Stimulated activated CD4-positive, alpha-beta T cell treated with anti-CD3 and anti-CD28 coated beads, TNF-alpha, amount 100 ng/mL, for 4 hours (primary cell): ENCODE results near the gene STPG3.

Source experiments
- DNase-seq, 3 experiments: peaks; one replicate each; pipeline ENCODE4 v3.0.0-alpha.2; 2020; ENCODE audit warnings: low read depth in 3 of 3

The STPG3 gene

DNA sequence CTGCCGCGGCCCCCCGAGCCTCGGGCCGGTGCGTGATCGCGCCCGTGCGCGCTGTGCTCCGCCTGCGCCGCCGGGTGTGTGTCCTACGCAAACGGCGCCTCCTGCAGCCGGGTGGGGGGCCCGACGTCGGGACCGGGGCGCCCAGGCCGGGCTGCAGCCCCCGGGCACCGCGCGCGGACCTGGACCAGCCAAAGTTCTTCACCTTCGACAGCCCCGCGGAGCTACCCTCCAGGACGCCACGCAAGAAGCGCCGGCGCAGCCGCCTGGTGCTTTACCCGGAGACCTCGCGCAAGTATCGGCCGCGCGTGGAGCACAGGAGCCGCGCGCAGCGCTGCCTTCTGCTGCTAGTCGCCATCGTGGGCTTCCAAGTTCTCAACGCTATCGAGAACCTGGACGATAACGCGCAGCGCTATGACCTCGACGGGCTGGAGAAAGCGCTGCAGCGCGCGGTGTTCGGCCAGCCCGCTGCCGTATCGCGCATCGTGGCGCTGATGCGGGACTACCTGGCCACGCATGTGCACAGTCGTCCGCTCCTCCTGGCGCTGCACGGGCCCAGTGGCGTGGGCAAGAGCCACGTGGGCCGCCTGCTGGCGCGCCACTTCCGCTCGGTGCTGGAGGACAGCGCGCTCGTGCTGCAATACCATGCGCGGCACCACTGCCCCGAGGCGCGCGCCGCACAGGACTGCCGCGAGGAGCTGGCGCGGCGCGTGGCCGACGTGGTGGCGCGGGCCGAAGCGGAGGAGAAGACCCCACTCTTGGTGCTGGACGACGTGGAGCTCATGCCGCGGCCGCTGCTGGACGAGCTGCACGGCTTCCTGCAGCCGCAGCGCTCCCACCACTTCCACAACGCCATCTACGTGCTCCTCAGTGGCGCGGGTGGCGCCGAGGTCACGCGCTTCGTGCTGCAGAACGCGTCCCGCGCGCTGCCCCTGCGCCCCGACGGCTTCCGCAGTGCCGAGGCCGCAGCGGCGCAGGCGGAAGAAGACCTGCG, 27.9 kb downstream of the STPG3 start:
- no peak for DNase-seq

DNA sequence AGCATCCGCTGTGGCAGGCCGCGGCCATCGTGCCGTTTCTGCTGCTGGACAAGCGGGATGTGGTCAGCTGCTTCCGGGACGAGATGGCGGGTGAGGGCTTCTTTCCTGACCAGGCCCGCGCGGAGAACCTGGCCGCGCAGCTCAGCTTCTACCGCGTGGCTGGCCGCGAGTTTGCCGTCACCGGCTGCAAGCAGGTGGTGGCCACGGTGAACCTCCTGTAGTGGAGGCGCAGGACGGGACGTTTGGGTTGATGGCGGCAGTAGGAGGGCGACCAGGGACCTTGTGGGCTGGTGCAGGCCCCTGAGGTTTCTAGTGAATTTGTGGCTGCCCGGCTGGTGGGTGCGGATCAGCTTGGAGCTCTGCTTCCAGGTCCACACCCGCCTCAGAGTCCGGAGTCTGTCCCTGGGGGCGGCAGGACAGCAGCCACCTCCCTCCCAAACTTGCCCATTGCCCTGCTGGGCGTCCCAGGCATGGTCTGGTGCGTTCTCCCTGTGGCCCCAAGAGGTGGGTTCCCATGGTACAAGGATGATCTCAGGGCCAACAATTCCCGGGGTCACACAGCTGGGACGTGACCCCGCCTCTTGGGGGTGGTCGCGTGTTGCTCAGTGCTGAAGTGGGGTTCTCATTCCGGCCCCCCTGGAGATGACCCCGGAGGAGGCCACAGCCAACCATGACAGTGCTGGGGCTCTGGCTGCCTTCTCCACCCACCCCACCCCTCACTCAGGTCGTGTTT, 28.8 kb downstream of the STPG3 start:
- DNase-seq: no peak

DNA sequence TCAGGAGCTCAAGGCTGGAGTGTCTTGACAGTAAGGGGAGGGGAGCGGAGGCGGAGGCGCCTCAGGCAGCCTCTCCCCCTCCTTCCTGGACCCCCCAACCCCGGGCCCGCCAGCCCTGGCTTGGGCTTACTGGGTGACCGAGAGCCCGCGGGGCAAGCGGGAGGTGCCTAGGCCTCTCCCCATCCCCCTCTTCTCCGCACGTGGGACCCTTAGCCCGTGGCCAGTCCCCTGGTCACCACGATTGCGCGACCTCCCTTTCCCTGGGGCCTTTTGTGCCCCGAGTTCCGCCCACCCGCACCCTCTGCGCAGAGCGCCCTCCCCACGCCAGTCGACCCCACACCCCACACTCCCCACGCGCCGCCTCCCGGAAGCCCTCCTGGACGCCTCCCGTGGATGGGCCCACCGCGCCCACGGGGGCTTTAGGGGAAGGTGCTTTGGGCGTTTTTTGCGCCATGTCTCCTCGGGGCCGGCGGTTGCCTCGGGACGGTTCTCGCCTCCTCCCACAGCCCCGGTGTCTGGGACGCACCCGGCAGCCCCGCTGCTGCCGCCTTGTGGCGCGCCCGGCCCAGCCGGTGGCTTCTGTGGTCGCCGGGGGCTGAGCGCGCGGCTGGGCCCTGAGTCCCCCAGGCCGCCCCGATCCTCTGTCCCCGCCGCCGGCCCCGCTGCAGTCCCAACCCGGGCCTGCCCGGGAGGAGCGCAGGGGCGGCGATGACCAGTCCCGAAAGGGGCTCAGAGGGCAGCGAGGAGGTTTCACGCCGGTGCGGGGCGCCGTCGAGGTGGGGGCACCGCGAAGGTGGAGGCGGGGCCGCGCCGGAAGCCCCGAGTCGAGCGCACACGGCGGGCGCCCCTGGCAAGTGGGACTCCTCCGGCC, 29.6 kb downstream of the STPG3 start:
- no peak for DNase-seq

DNA sequence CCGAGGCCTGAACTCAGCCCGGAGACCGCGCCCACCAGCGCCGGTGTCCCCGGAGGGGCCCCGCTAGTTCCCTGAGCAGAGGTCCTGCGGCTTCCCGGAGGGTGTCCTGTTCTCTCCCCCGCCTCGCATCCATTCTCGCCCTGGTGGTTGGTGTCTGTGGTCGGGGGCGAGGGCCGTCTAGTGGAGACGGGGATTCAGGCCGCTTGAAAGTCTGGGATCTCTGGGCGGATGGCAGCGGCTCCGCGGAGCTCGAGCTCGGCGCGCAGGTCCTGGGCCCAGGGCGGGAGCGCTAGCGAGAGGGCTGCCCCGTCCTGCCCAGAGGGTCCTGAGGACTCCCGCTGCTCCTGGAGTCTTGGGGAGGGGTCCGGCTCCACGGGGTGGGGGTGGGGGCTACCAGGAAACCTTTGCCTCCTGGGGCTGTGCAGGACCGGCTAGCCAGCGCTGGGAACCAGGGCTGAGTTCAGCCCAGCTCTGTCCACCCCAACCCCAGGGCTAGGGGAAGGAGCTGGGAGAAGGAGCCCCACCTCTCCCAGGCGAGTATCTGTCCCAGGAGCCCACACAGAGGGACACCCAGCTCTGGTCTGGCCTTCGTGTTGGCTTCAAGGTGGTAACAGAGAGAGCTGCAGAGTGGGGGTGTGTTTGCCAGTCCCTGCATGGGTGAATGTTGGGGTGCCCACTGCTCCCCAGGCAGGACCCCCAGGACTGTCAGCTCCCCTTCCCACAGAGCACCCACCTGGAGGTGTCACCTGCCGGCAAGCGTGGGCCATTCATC, 30.4 kb downstream of the STPG3 start:
- no peak for DNase-seq

DNA sequence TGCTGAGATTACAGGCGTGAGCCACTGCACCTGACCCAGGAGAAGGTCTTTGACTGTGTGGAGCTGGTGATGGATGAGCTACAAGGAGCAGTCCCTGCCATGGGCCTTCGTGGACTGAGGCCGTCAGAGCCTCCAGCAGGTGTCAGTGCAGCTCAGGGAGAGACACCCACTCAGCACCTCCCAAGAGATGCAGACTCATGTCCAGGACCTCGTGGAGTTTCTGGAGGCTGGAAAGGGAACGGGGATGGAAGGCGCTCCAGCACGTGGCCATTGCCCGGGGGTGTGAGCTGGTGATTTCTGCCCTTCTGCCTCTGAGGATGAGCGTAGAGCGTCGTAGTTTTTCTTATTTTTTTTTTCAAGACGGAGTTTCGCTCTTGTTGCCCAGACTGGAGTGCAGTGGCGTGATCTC, 35.9 kb downstream of the STPG3 start:
- DNase-seq: no peak

DNA sequence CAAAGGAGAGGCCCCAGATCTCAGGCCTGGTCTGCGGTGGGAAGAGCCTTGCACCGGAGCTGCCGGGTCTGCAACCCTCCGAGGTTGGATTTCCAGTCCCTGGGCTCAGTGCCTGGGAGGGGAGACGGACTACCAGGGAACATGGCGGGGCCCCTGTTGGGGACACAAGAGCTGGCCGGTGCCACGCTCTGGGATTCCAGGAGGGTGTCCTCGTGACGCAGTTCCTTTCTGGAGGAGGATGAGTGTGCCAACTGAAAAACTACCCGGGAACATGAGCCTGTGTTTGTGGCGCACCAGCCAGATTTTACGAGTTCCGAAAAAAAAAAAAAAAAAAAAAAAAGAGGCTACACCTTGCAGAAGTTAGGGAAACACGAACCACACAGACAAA, 42.0 kb downstream of the STPG3 start:
- DNase-seq: no peak

DNA sequence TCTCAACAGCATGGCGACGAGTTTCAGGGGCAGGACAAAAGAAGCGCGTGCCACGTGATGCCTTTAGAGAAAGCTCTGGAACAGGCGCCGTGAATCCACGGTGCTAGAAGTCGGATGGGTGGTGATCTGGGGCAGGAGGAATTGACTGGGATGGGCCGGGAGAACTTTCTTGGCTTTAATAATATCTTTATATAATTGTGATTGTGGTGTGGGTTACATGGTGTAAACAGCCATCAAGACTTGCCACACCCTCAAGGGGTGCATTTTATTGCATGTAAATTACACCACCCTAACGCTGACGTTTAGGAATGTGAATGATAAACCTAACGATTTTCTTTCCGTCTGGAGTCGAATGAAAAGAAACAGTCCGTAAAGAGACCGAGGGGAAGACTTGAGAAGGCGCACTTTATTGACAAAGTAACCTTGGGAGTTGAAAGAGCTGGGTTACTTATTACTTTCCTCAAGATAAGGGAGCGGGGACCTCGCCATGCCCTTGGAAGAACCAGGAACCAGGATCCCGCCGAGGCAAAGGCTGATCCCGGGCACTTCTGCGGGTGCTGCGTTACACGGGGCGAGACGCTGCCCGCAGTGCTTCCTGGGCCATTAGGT, 42.5 kb downstream of the STPG3 start:
- DNase-seq: no peak

DNA sequence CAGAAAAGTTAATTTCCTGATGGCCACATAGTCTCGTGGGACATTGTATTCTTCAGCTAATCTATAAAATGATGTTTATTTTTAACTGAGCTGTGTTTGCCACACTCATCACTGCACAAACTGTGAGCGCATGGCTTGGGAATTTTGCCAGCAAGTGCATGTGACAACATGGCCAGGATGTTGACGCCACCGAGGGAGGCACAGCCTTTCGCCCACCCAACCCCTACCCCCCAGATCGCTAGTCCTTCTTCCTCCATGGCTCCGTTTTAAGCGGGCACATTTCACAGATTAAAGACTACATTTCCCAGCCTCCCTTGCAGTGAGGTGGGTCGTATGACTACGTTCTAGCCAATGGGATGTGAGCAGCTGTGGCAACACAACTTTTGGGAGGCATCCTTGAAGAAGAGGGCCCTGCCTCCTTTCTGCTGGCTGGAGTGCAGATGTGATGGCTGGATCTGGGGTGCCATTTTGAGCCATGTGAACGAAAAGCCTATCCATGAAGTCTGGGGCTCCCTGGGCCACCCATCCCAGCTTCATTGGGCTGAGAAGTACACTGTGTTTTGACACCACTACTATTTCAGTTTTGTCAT, 43.1 kb downstream of the STPG3 start:
- no peak for DNase-seq

DNA sequence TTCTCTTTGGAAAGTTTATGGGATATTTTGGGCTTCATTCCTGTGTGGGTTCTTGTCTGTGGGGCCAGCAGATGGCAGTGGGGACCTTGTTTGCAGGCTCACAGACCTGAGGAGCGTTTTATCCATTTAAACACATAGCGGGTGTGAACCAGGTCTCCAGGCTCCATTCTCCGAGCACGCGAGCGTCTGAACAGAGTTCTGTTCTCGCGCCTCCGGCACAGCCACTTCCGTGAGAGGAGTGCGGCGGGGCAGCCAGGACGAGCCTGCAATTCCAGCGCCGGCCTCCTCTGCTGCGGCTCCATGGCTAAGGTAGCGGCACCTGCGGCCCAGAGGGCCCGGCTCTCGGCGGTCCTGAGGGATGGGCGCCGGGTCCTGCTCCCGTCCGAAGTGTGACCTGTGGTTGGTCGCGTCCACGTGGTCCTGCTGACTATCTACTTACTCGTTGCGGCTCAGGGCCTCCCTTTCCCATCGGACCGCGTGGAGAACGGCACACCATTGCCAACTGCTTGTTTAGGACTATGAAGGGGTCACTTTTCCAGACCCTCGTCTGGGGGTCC, 43.7 kb downstream of the STPG3 start:
- DNase-seq: no peak

DNA sequence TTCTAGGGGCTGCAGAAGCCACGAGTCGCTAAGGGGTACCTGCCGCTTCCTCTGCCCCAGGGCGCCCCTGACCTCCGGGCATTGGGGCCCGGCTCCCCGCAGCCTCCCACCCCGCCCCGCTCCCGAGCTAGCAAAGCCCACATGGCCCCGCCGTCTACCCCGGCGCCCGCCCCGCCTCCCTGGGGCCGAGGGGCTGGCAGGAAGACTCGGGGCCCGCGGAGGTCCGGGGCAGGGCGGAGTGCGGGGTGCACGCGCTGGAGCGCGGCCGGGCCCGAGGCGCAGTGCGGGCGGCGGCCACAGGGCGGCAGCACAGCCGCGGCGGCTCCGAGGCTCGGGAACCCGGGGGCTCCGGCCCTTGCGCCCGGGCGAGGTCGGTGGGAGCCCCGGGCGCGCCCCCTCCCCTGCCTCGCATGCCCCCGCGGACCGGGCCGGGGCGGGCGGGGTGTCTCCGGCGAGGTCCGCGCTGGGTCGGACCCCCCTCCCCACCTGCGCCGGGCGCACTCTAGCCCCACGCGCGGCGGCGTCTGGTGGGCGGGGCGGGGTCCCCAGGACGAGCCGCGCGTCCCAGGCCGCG, 44.2 kb downstream of the STPG3 start:
- DNase-seq: peak in 2 of 3 experiments; percentile 17 to 48

DNA sequence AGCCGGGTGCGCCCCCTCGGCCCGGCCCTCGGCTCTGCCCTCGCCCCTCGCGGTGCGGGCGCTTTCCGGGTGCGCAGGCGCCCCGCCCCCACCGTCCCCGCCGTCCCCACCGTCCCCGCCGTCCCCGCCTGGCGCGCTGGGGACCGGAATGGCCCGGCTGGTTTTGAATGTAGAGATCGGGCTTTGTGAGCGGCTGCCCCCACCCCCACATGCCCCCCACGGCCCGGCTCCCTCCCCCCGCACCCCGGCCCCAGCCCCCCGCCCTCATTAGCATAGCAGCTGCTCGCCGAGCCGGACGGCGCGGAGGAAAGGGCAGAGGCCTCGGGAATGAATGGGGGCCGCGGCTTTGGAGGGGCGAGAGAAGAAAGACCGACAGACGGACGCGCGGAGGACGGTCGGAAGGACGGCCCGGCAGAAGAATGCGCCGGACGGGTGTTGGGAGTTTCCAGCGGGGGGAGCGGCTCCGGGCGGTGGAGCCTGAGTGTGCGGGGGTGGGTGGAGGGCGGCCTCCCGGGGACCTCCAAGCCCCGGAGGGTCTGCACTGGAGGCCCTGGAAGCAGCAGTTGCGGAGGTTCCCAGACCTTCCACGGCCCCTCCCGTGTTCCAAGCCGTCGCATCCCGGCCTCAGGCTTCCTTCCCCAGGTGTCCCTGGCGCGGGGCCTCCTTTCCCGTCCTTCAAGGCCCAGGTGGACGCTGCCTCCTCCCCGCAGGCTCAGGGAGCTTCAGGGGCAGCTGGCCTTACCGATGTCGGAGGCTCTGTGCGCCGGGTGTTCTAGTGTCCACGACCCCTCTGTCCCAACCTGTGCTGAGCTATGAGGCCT, 45.0 kb downstream of the STPG3 start:
- no peak for DNase-seq

DNA sequence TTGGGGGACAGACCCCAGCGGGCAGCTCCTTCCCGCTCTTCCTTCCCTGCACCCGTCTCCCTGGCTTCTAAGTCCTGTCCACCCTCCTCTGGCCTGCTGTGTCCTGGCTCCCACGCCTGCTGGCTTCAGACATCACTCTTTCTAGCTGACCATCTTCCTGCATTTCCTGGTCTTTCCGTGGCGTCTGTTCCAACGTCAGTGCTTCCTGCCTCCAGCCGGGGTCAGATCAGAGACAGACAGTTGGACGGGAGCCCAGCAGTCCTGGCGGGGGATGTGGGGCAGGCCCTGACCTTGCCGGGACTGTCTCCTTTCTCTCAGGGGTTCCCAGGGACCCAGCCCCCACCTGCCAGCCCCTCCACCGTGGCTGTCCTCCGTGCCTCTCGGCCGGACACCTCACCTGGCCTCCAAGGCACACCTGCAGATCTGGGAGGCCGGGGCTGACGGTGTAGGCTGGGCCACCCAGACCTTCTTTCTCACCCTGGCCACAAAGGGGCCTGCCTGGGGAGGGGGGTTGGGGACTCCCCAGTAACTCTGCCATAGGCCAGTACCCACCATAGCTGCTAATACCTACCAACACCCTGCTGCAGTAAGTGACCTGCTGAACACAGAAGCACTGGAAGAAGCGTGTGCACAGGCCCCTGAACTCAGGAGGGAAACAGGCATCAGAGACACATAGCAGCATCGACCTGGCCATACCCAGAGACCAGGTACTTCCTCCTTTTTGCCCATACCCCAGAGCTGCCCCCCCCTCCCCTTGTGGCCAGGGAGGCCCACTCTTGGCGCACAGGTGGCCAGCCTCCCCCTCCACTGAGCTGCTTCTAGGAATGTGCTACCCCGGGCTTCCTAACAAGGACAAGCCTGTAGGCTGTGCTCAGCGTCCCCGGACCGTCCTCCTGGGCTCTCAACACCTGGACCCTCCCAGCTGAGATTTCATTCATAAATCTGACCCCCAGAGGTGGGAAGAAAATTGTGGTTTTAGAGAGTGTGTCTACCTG, 45.9 kb downstream of the STPG3 start:
- no peak for DNase-seq

DNA sequence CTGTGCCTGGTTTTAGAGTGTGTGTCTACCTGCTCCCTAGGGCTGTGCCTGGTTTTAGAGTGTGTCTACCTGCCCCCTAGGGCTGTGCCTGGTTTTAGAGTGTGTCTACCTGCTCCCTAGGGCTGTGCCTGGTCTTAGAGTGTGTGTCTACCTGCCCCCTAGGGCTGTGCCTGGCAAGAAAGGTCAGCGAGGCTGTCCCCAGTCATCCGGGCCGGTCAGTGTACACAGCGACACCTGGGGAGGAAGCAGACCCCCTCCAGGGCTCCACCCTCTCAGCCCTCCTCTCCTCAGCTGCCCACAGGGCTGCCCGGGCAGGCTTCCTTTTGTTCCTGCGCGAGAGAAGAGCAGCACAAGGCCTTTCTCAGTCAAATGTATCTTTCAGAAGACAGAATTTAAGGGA, 46.9 kb downstream of the STPG3 start:
- DNase-seq: no peak

DNA sequence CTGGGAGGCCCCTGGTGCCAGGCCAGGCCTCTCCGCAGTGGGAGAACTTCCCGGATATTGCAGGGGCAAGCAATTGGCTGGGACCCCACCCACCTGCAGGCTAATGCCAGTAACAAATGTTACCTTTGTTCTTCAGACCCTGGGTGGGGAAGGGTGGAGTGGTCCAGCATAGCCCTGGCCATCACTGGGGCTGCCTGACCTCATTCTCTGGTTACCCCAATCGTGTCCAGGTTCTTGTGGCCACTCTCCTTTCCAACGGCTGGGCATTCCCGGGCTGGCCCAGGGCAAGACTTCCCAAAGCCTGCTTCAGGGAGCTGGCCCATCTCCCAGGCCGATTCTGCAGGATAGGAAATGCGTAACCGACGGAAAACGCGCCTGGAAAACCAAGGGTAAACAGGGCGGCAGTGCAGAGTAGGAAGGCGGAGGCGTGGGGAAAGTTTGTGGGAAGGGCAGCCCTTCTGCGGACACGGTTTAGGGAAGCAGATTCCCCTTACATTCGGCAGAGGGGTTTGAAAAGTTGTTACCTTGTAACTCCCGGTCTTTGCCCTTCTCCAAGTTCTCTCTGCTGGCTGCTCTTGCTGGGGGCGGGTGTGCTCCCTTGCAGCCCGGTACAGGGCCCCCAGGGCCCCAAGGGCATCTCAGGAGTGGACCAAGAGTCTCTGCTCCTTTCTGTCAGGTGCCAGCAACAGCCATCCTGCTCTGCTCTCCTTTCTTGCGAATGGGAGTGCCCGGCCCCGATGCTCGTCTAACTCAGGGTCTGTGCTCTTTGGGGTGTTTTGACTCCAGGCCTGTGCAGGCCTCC, 47.5 kb downstream of the STPG3 start:
- DNase-seq: no peak

DNA sequence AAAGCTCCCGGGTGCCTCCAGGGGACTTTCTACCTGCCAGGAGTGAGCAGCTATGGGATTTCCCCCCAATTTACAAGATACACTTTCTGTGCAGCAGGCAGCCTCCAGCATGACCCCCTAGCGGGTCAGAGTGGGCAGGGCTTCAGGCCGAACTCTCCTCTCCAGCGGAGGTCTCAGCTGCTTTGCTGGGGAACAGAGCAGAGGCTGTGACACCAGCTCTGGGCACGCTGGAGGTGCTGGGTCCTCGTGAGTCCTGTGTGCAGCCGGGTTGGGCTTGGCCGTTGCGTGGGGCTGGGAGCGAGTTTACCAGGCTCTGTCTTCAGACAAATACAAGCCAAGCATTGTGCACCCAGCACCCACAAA, 48.1 kb downstream of the STPG3 start:
- DNase-seq: no peak

DNA sequence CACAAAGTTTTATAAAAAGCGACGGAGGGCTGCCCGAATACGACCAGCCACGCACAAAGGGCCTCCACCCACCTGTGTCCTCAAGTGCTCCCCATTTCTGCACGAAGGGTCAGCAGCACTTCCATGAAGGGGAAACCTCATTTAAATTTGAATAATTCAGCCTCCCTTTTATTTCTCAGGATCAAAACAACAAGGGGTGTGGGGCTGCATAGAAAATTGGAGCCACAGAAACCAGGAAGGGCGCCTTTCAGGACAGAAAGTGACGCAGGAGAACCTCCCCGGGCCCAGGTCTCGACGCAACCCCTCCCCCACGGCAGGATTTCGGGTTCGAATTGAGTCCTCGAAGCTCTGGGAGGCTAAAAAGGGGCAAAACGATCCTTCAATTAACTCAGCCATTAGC, 48.9 kb downstream of the STPG3 start:
- DNase-seq: no peak

DNA sequence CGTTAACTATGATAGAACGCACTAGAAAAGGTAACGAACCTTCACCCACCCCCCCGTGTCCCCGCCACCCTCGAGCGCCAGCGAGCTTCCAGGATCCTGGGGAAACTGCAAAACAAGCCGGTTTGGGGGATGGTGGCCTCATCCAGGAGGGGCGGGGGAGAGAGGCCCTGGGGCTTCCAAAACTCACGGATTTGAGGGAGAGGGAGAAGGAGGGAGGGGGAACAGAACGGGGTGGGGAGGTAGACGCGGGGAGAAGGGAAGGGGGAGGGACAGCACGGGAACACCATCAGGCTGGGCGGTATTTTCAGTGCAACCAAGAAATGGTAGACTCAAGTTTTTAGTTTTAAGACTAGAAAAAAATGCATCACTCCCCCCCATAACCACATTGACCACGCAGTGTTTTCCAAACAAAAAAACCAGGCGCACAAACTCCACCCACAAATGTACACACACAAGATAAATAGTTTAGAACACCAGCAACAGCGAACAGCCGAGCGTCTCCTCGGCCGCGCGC, 49.5 kb downstream of the STPG3 start:
- DNase-seq: no peak
